ENCODE measurements around the gene MKRN2OS. TPM values are rescaled to one million over a fixed set of nuclear protein-coding genes. Genes with fewer than 3 reads are reported as not detected.

Gene MKRN2OS
- total RNA-seq, 3 donors from 2014 or later (not counting 1 experiment from before 2014, with no cell fraction given), result not detected

- 94% methylated on average over 5 of the region's 5 CpGs for WGBS (ENCODE audit: insufficient coverage)
- peaks cover 20% of the 10 kb centered on the region for H3K36me3 ChIP-seq (ENCODE audit: control insufficient read depth, insufficient read depth, low read length)
- H3K27me3 Mint-ChIP-seq (ENCODE audit: low read depth in 2 of 2), result no peaks in the 10 kb centered on the region
- no peaks in the 10 kb centered on the region for H3K4me1 ChIP-seq (ENCODE audit: control insufficient read depth, insufficient read depth, low read length)
- no peaks in the 10 kb centered on the region for H3K4me1 Mint-ChIP-seq
- H3K9me3 Mint-ChIP-seq, result no peaks in the 10 kb centered on the region
- no peak overlapping the region for H3K27ac ChIP-seq (ENCODE audit: low read length)
- DNase-seq, result no peak
- no peak overlapping the region for H3K27ac Mint-ChIP-seq
- no peaks in the 10 kb centered on the region for H3K27me3 ChIP-seq (ENCODE audit: control insufficient read depth, insufficient read depth, low read length)
- ATAC-seq, result no peak
- intact Hi-C loops (cut with micrococcal nuclease), result no loop called here
- no peak overlapping the region for H3K4me3 Mint-ChIP-seq
- no peak overlapping the region for H3K4me3 ChIP-seq (ENCODE audit: low read length)
- TF ChIP-seq, protein P1, sequence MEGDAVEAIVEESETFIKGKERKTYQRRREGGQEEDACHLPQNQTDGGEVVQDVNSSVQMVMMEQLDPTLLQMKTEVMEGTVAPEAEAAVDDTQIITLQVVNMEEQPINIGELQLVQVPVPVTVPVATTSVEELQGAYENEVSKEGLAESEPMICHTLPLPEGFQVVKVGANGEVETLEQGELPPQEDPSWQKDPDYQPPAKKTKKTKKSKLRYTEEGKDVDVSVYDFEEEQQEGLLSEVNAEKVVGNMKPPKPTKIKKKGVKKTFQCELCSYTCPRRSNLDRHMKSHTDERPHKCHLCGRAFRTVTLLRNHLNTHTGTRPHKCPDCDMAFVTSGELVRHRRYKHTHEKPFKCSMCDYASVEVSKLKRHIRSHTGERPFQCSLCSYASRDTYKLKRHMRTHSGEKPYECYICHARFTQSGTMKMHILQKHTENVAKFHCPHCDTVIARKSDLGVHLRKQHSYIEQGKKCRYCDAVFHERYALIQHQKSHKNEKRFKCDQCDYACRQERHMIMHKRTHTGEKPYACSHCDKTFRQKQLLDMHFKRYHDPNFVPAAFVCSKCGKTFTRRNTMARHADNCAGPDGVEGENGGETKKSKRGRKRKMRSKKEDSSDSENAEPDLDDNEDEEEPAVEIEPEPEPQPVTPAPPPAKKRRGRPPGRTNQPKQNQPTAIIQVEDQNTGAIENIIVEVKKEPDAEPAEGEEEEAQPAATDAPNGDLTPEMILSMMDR (IDR thresholded peaks at IDR 0.05), result no peak
- H3K9me3 ChIP-seq (ENCODE audit: control insufficient read depth, insufficient read depth, low read length), result no peaks in the 10 kb centered on the region
- peaks cover 7% of the 10 kb centered on the region for H3K36me3 Mint-ChIP-seq
Measured at GRCh38 chr3:12532182-12532581, 13.1 kb downstream of the MKRN2OS start.

- no peaks in the 10 kb centered on the region for H3K9me3 Mint-ChIP-seq
- no peak overlapping the region for H3K4me3 Mint-ChIP-seq
- no peaks in the 10 kb centered on the region for H3K4me1 Mint-ChIP-seq
- no peak overlapping the region for H3K27ac Mint-ChIP-seq
- peaks cover 7% of the 10 kb centered on the region for H3K36me3 Mint-ChIP-seq
- ATAC-seq, result no peak
- H3K27ac ChIP-seq (ENCODE audit: low read length), result no peak overlapping the region
- peaks cover 22% of the 10 kb centered on the region for H3K36me3 ChIP-seq (ENCODE audit: control insufficient read depth, insufficient read depth, low read length)
- TF ChIP-seq, protein P1 (IDR thresholded peaks at IDR 0.05), result no peak
- no peaks in the 10 kb centered on the region for H3K9me3 ChIP-seq (ENCODE audit: control insufficient read depth, insufficient read depth, low read length)
- H3K4me1 ChIP-seq (ENCODE audit: control insufficient read depth, insufficient read depth, low read length), result no peaks in the 10 kb centered on the region
- H3K27me3 ChIP-seq (ENCODE audit: control insufficient read depth, insufficient read depth, low read length), result no peaks in the 10 kb centered on the region
- 100% methylated on average over 3 of the region's 3 CpGs for WGBS (ENCODE audit: insufficient coverage)
- H3K4me3 ChIP-seq (ENCODE audit: low read length), result no peak overlapping the region
- no peaks in the 10 kb centered on the region for H3K27me3 Mint-ChIP-seq (ENCODE audit: low read depth in 2 of 2)
- no peak for DNase-seq
- intact Hi-C loops (cut with micrococcal nuclease), result no loop called here
Measured at GRCh38 chr3:12527757-12528143, 17.5 kb downstream of the MKRN2OS start.

DNA sequence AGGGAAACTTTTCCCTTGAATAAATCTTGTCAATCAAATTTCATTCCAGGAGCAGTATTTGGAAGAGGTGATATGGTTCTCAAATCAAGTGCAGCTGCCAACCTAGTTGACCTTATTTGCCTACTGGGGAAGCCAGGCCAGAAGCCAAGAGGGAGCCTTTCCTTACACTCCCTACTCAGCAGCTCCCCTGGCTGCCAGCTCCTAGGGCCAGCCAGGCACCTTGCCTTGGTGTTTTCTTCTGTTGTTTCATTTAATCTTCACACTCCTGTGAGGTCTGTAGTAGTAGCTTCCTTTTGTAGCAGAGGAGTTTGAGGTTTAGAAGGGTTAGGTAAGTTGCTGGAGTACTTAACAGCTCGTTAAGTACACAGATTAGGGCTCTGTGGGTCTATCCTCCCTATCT lies 22.6 kb downstream of the MKRN2OS start:
- TF ChIP-seq, protein P1 (IDR thresholded peaks at IDR 0.05), result no peak
- H3K36me3 Mint-ChIP-seq, result no peaks in the 10 kb centered on the region
- no peaks in the 10 kb centered on the region for H3K27me3 Mint-ChIP-seq (ENCODE audit: low read depth in 2 of 2)
- intact Hi-C loops (cut with micrococcal nuclease), result no loop called here
- no peaks in the 10 kb centered on the region for H3K9me3 Mint-ChIP-seq
- no peak overlapping the region for H3K27ac Mint-ChIP-seq
- H3K27me3 ChIP-seq (ENCODE audit: control insufficient read depth, insufficient read depth, low read length), result no peaks in the 10 kb centered on the region
- H3K9me3 ChIP-seq (ENCODE audit: control insufficient read depth, insufficient read depth, low read length), result no peaks in the 10 kb centered on the region
- no peaks in the 10 kb centered on the region for H3K4me1 ChIP-seq (ENCODE audit: control insufficient read depth, insufficient read depth, low read length)
- H3K27ac ChIP-seq (ENCODE audit: low read length), result no peak overlapping the region
- H3K4me1 Mint-ChIP-seq, result no peaks in the 10 kb centered on the region
- ATAC-seq (no peak), DNase-seq (no peak)
- no peak overlapping the region for H3K4me3 ChIP-seq (ENCODE audit: low read length)
- H3K36me3 ChIP-seq (ENCODE audit: control insufficient read depth, insufficient read depth, low read length), result peaks cover 7% of the 10 kb centered on the region
- no peak overlapping the region for H3K4me3 Mint-ChIP-seq
- no CpG with 5 or more reads among the region's 1 CpG for WGBS (ENCODE audit: insufficient coverage)

GRCh38 chr3:12521010-12521409 lies 24.3 kb downstream of the MKRN2OS start:
- H3K4me3 ChIP-seq (ENCODE audit: low read length), result no peak overlapping the region
- TF ChIP-seq, protein P1 (IDR thresholded peaks at IDR 0.05), result no peak
- H3K36me3 Mint-ChIP-seq, result no peaks in the 10 kb centered on the region
- WGBS (ENCODE audit: insufficient coverage), result 100% methylated on average over 1 of the region's 2 CpGs
- H3K4me1 Mint-ChIP-seq, result no peaks in the 10 kb centered on the region
- no peak overlapping the region for H3K27ac ChIP-seq (ENCODE audit: low read length)
- H3K27me3 Mint-ChIP-seq (ENCODE audit: low read depth in 2 of 2), result no peaks in the 10 kb centered on the region
- ATAC-seq, result no peak
- DNase-seq, result no peak
- intact Hi-C loops (cut with micrococcal nuclease), result no loop called here
- no peaks in the 10 kb centered on the region for H3K9me3 ChIP-seq (ENCODE audit: control insufficient read depth, insufficient read depth, low read length)
- H3K4me1 ChIP-seq (ENCODE audit: control insufficient read depth, insufficient read depth, low read length), result no peaks in the 10 kb centered on the region
- H3K9me3 Mint-ChIP-seq, result no peaks in the 10 kb centered on the region
- no peaks in the 10 kb centered on the region for H3K27me3 ChIP-seq (ENCODE audit: control insufficient read depth, insufficient read depth, low read length)
- H3K4me3 Mint-ChIP-seq, result no peak overlapping the region
- peaks cover 1% of the 10 kb centered on the region for H3K36me3 ChIP-seq (ENCODE audit: control insufficient read depth, insufficient read depth, low read length)
- H3K27ac Mint-ChIP-seq, result no peak overlapping the region

Data from natural killer cell (primary cell).